HEK293 (cell line): ENCODE measurements around the gene MYL12A.

Source experiments
- CTCF ChIA-PET: fragments of 350-600 bp; formaldehyde crosslinking; extraction: SDS; loops from one replicate; lab custom pipeline; 2021; ENCODE audit warnings: antibody characterized with exemption; lab: Yijun Ruan, JAX
- POLR2A ChIA-PET: fragments of 300-600 bp; formaldehyde crosslinking; extraction: SDS; loops from one replicate; lab custom pipeline; 2020; ENCODE audit warnings: antibody characterized with exemption, inconsistent platforms; lab: Yijun Ruan, JAX
- H3K27ac ChIP-seq: fragments of 200-500 bp; sonication (Bioruptor generic); 2 replicates; pipeline ENCODE4 v1.5.1; 2014; ENCODE audit warnings: low read depth, low read length, control low read depth, inconsistent platforms; ENCODE audit errors: extremely low read depth
- H3K36me3 ChIP-seq, 2 experiments: fragments of 200-500 bp in 1 of 2; sonication (Bioruptor generic) in 1 of 2; 1 replicate in 1 of 2; 2 replicates in 1 of 2; pipeline ENCODE4 v1.5.1; 2014 to 2017; ENCODE audit warnings: inconsistent platforms in 2 of 2, low read length in 2 of 2; ENCODE audit not compliant: control insufficient read depth in 2 of 2, insufficient read depth in 1 of 2
- H3K4me1 ChIP-seq: fragments of 200-500 bp; sonication (Bioruptor generic); 2 replicates; pipeline ENCODE4 v1.5.1; 2014; ENCODE audit warnings: mild to moderate bottlenecking, low read length, inconsistent platforms; ENCODE audit not compliant: control insufficient read depth, insufficient read depth
- H3K4me3 ChIP-seq: 2 replicates; pipeline ENCODE4 v1.5.1; 2011; ENCODE audit warnings: low read depth, mild to moderate bottlenecking, control low read depth, low read length, moderate library complexity
- H3K9me3 ChIP-seq: fragments of 200-500 bp; sonication (Bioruptor generic); 2 replicates; pipeline ENCODE4 v1.5.1; 2014; ENCODE audit warnings: low read depth, low read length, inconsistent platforms; ENCODE audit not compliant: control insufficient read depth, insufficient read depth
- BCL11A ChIP-seq: fragments of 450-650 bp; formaldehyde crosslinking; IDR thresholded peaks from 2 replicates; pipeline ENCODE4 v1.5.1; 2016; ENCODE audit warnings: low read depth, missing biosample characterization, missing genetic modification characterization
- EGR2 ChIP-seq: fragments of 450-650 bp; formaldehyde crosslinking; IDR thresholded peaks from 2 replicates; pipeline ENCODE4 v1.5.1; 2016; ENCODE audit warnings: low read depth, missing biosample characterization, missing genetic modification characterization
- REPIN1 ChIP-seq: fragments of 450-650 bp; formaldehyde crosslinking; IDR thresholded peaks from 2 replicates; pipeline ENCODE4 v1.5.1; 2017; ENCODE audit warnings: missing biosample characterization, missing genetic modification characterization, low read depth
- SP2 ChIP-seq: fragments of 450-650 bp; formaldehyde crosslinking; IDR thresholded peaks from 2 replicates; pipeline ENCODE4 v1.5.1; 2016; ENCODE audit warnings: missing biosample characterization, missing genetic modification characterization
- SP7 ChIP-seq: fragments of 450-650 bp; formaldehyde crosslinking; IDR thresholded peaks from 2 replicates; pipeline ENCODE4 v1.5.1; 2016; ENCODE audit warnings: missing biosample characterization, missing genetic modification characterization
- YY2 ChIP-seq: fragments of 450-650 bp; formaldehyde crosslinking; IDR thresholded peaks from 2 replicates; pipeline ENCODE4 v1.5.1; 2016; ENCODE audit warnings: missing biosample characterization, missing genetic modification characterization
- ZBTB48 ChIP-seq: fragments of 450-650 bp; formaldehyde crosslinking; IDR thresholded peaks from 2 replicates; pipeline ENCODE4 v1.5.1; 2016; ENCODE audit warnings: missing biosample characterization, missing genetic modification characterization
- ZBTB7A ChIP-seq: fragments of 450-650 bp; formaldehyde crosslinking; IDR thresholded peaks from 2 replicates; pipeline ENCODE4 v1.5.1; 2016; ENCODE audit warnings: low read depth, missing biosample characterization, missing genetic modification characterization
- ZEB2 ChIP-seq: fragments of 450-650 bp; formaldehyde crosslinking; IDR thresholded peaks from 2 replicates; pipeline ENCODE4 v1.5.1; 2016; ENCODE audit warnings: missing biosample characterization, missing genetic modification characterization
- ZFHX2 ChIP-seq: fragments of 450-650 bp; formaldehyde crosslinking; conservative IDR thresholded peaks from 2 replicates; pipeline ENCODE4 v1.5.1; 2016; ENCODE audit warnings: missing biosample characterization, missing genetic modification characterization
- ZIC2 ChIP-seq: fragments of 450-650 bp; formaldehyde crosslinking; IDR thresholded peaks from 2 replicates; pipeline ENCODE4 v1.5.1; 2016; ENCODE audit warnings: missing biosample characterization, missing genetic modification characterization
- ZNF121 ChIP-seq: fragments of 450-650 bp; formaldehyde crosslinking; IDR thresholded peaks from 2 replicates; pipeline ENCODE4 v1.5.1; 2016; ENCODE audit warnings: missing biosample characterization, missing genetic modification characterization
- ZNF132 ChIP-seq: fragments of 450-650 bp; formaldehyde crosslinking; IDR thresholded peaks from 2 replicates; pipeline ENCODE4 v1.5.1; 2017; ENCODE audit warnings: missing biosample characterization, missing genetic modification characterization, borderline replicate concordance
- ZNF138 ChIP-seq: fragments of 450-650 bp; formaldehyde crosslinking; IDR thresholded peaks from 2 replicates; pipeline ENCODE4 v1.5.1; 2016; ENCODE audit warnings: missing biosample characterization, missing genetic modification characterization, borderline replicate concordance
- ZNF140 ChIP-seq: fragments of 450-650 bp; formaldehyde crosslinking; IDR thresholded peaks from 2 replicates; pipeline ENCODE4 v1.5.1; 2016; ENCODE audit warnings: missing biosample characterization, missing genetic modification characterization
- ZNF2 ChIP-seq: fragments of 450-650 bp; formaldehyde crosslinking; IDR thresholded peaks from 2 replicates; pipeline ENCODE4 v1.5.1; 2016; ENCODE audit warnings: missing biosample characterization, missing genetic modification characterization
- ZNF48 ChIP-seq: fragments of 450-650 bp; formaldehyde crosslinking; IDR thresholded peaks from 2 replicates; pipeline ENCODE4 v1.5.1; 2016; ENCODE audit warnings: missing biosample characterization, missing genetic modification characterization
- ZNF514 ChIP-seq: fragments of 450-650 bp; formaldehyde crosslinking; IDR thresholded peaks from 2 replicates; pipeline ENCODE4 v1.5.1; 2016; ENCODE audit warnings: missing biosample characterization, missing genetic modification characterization
- ZNF548 ChIP-seq: fragments of 450-650 bp; formaldehyde crosslinking; IDR thresholded peaks from 2 replicates; pipeline ENCODE4 v1.5.1; 2016; ENCODE audit warnings: missing biosample characterization, missing genetic modification characterization
- ZNF555 ChIP-seq: fragments of 450-650 bp; formaldehyde crosslinking; conservative IDR thresholded peaks from 2 replicates; pipeline ENCODE4 v1.5.1; 2017; ENCODE audit warnings: missing biosample characterization, mild to moderate bottlenecking, missing genetic modification characterization, inconsistent platforms
- ZNF558 ChIP-seq: fragments of 450-650 bp; formaldehyde crosslinking; IDR thresholded peaks from 2 replicates; pipeline ENCODE4 v1.5.1; 2016; ENCODE audit warnings: missing biosample characterization, missing genetic modification characterization
- ZNF585B ChIP-seq: fragments of 450-650 bp; formaldehyde crosslinking; IDR thresholded peaks from 2 replicates; pipeline ENCODE4 v1.5.1; 2016; ENCODE audit warnings: missing biosample characterization, missing genetic modification characterization
- ZNF623 ChIP-seq: fragments of 450-650 bp; formaldehyde crosslinking; IDR thresholded peaks from 2 replicates; pipeline ENCODE4 v1.5.1; 2016; ENCODE audit warnings: missing biosample characterization, missing genetic modification characterization
- ZNF654 ChIP-seq: fragments of 450-650 bp; formaldehyde crosslinking; IDR thresholded peaks from 2 replicates; pipeline ENCODE4 v1.5.1; 2016; ENCODE audit warnings: low read depth, missing biosample characterization, missing genetic modification characterization
- ZNF664 ChIP-seq: fragments of 450-650 bp; formaldehyde crosslinking; IDR thresholded peaks from 2 replicates; pipeline ENCODE4 v1.5.1; 2016; ENCODE audit warnings: missing biosample characterization, missing genetic modification characterization
- ZNF677 ChIP-seq: fragments of 450-650 bp; IDR thresholded peaks from 2 replicates; pipeline ENCODE4 v1.5.0; 2018; ENCODE audit warnings: missing biosample characterization, mild to moderate bottlenecking, missing genetic modification characterization, moderate library complexity
- ZNF776 ChIP-seq: fragments of 450-650 bp; formaldehyde crosslinking; IDR thresholded peaks from 2 replicates; pipeline ENCODE4 v1.5.0; 2017; ENCODE audit warnings: missing biosample characterization, missing genetic modification characterization, borderline replicate concordance
- ZNF785 ChIP-seq: fragments of 450-650 bp; formaldehyde crosslinking; IDR thresholded peaks from 2 replicates; pipeline ENCODE4 v1.5.1; 2016; ENCODE audit warnings: missing biosample characterization, missing genetic modification characterization
- ZSCAN16 ChIP-seq: fragments of 450-650 bp; formaldehyde crosslinking; IDR thresholded peaks from 2 replicates; pipeline ENCODE4 v1.5.1; 2016; ENCODE audit warnings: missing biosample characterization, missing genetic modification characterization
- TF ChIP-seq, protein P1 (sequence below): fragments of 450-650 bp; formaldehyde crosslinking; IDR thresholded peaks from 2 replicates; pipeline ENCODE4 v1.5.1; 2016; ENCODE audit warnings: missing biosample characterization, missing genetic modification characterization
- TF ChIP-seq, protein P2 (sequence below): fragments of 450-650 bp; IDR thresholded peaks from 2 replicates; pipeline ENCODE4 v1.5.1; 2018; ENCODE audit warnings: missing biosample characterization, missing genetic modification characterization

Gene MYL12A

DNA sequence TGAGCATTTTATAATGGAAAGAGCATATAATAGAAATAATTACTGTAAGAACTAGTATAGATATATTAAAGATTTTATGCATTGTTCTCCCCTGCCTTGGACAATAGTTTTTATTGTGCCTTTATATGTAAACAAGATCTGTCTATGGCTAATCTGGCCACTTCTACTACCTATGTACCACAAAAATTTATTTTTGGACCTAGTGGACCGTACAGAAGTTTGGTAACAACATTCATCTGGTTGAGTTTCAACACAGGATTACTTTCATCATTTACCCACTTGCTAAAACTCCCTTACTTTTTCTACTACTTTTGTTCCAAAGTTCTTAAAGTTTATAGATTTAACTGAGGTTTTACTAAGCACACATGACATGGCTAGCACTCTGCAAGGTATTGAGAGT lies 14.6 kb upstream of the MYL12A start:
- ChIA-PET CTCF (interaction anchor here (0.6 kb wide), 1 partner anchor 13 kb away, joined by 3 read pairs; no protein-coding TSS in a partner anchor), POLR2A (no interaction called here)
- no peaks in the 10 kb centered on the region for H3K36me3 ChIP-seq
- no peak overlapping the region for H3K27ac ChIP-seq
- H3K9me3 ChIP-seq = no peaks in the 10 kb centered on the region
- TF ChIP-seq ZNF132 (tag by site-specific recombination) = no peak
- no peak for TF ChIP-seq ZNF664 (tag by site-specific recombination)
- no peak for TF ChIP-seq ZNF785
- TF ChIP-seq ZNF776 (tag by site-specific recombination) = no peak
- no peak for TF ChIP-seq YY2 (tag by site-specific recombination)
- TF ChIP-seq ZNF121 (tag by site-specific recombination) = no peak
- no peak for TF ChIP-seq BCL11A (tag by site-specific recombination)
- H3K4me1 ChIP-seq = no peaks in the 10 kb centered on the region
- H3K4me3 ChIP-seq = no peak overlapping the region

DNA sequence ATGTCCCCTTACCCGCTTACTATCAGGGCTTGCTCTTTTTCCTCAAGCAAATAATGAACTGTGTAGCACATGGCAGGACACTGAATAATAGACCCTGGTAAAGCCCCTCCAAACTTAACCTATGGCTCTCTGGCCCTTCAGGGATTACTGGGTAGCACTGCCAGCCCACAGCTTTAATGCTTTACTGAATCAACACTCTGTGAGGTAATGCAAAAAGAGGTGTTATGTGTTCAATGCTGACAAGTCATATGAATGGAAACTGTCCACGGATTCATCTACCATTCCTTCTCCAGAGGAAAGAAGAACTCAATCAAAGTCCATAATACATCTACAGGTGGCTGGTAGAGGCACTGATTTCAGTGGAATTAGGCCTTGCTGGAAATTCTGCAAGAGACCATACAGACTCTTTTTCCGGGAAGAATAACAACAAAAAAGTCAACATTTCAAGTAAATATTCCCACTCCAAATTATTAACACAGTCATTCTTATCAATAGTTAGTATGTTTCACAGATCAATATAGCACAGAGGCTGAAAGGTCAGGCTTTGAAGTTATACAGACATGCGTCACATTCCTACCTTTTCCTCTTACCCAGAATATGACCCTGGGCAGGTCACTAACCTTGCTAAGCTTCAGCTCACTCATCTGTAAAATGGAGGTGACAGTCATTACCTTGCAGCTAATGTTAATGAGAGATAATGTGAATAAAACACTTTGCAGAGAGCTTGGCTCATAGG lies 14.0 kb upstream of the MYL12A start:
- ChIA-PET CTCF (interaction anchor here (0.6 to 1.4 kb wide), 3 partner anchors 13 to 265 kb away, joined by 3 to 6 read pairs (median 5); no protein-coding TSS in a partner anchor), POLR2A (interaction anchor here (0.7 to 1.5 kb wide), 2 partner anchors 14 to 15 kb away, joined by 3 read pairs; partner anchors contain the start of gene MYL12A)
- no peaks in the 10 kb centered on the region for H3K4me1 ChIP-seq
- H3K9me3 ChIP-seq = no peaks in the 10 kb centered on the region
- no peak overlapping the region for H3K27ac ChIP-seq
- no peak overlapping the region for H3K4me3 ChIP-seq
- H3K36me3 ChIP-seq = no peaks in the 10 kb centered on the region
- TF ChIP-seq ZNF558 (tag by site-specific recombination) (no peak), ZNF654 (tag by site-specific recombination) (no peak), ZSCAN16 (no peak), ZBTB7A (tag by site-specific recombination) (no peak), ZNF555 (tag by site-specific recombination) (no peak), ZNF48 (tag by site-specific recombination) (no peak), SP2 (tag by site-specific recombination) (no peak), ZEB2 (no peak), ZNF585B (tag by site-specific recombination) (no peak), SP7 (tag by site-specific recombination) (no peak), ZNF548 (no peak)

DNA sequence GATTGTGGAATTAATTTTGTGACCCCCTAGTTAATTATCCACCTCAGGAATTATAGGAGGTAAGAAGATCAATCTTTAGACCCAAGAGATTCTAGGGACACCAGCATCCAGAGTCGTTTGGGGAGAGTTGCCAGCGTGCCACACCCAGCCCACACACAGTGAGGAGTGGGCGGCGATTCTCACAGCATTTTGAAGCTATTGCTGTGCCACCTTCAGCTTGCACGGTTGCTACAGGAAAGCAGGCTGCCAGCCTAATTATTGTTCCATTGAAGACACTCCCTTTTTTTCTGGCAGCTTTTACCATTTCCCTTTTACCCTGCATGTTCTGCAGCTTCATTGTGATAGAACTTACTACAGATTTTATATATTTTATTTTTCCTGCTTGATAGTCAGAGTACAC lies 13.1 kb upstream of the MYL12A start:
- no peak overlapping the region for H3K4me3 ChIP-seq
- H3K4me1 ChIP-seq = no peaks in the 10 kb centered on the region
- no peaks in the 10 kb centered on the region for H3K36me3 ChIP-seq
- H3K27ac ChIP-seq = no peak overlapping the region
- no peaks in the 10 kb centered on the region for H3K9me3 ChIP-seq
- TF ChIP-seq REPIN1 (tag by site-specific recombination) = no peak
- no peak for TF ChIP-seq ZIC2 (tag by site-specific recombination)
- TF ChIP-seq ZNF140 (tag by site-specific recombination) = no peak
- TF ChIP-seq ZFHX2 (tag by site-specific recombination) = peak; percentile 48; the same call in 1 of the 2 replicates
- TF ChIP-seq ZBTB48 (tag by site-specific recombination) = no peak
- no peak for TF ChIP-seq ZNF138
- TF ChIP-seq EGR2 (tag by site-specific recombination) = 0 out of 2 replicates have a peak, but pooled peaks have one; percentile 38
- TF ChIP-seq, protein P1, sequence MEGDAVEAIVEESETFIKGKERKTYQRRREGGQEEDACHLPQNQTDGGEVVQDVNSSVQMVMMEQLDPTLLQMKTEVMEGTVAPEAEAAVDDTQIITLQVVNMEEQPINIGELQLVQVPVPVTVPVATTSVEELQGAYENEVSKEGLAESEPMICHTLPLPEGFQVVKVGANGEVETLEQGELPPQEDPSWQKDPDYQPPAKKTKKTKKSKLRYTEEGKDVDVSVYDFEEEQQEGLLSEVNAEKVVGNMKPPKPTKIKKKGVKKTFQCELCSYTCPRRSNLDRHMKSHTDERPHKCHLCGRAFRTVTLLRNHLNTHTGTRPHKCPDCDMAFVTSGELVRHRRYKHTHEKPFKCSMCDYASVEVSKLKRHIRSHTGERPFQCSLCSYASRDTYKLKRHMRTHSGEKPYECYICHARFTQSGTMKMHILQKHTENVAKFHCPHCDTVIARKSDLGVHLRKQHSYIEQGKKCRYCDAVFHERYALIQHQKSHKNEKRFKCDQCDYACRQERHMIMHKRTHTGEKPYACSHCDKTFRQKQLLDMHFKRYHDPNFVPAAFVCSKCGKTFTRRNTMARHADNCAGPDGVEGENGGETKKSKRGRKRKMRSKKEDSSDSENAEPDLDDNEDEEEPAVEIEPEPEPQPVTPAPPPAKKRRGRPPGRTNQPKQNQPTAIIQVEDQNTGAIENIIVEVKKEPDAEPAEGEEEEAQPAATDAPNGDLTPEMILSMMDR (tag by site-specific recombination) = no peak
- no peak for TF ChIP-seq ZNF623 (tag by site-specific recombination)
- TF ChIP-seq ZNF677 (tag by site-specific recombination) = no peak
- TF ChIP-seq, protein P2, sequence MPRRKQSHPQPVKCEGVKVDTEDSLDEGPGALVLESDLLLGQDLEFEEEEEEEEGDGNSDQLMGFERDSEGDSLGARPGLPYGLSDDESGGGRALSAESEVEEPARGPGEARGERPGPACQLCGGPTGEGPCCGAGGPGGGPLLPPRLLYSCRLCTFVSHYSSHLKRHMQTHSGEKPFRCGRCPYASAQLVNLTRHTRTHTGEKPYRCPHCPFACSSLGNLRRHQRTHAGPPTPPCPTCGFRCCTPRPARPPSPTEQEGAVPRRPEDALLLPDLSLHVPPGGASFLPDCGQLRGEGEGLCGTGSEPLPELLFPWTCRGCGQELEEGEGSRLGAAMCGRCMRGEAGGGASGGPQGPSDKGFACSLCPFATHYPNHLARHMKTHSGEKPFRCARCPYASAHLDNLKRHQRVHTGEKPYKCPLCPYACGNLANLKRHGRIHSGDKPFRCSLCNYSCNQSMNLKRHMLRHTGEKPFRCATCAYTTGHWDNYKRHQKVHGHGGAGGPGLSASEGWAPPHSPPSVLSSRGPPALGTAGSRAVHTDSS = no peak
- no peak for TF ChIP-seq BCL11A (tag by site-specific recombination)
- TF ChIP-seq ZNF2 (tag by site-specific recombination) = no peak
- no peak for TF ChIP-seq ZNF514
- ChIA-PET POLR2A (interaction anchor here (1.5 kb wide), 1 partner anchor 13 kb away, joined by 3 read pairs; the partner anchor contains the start of gene MYL12A), CTCF (interaction anchor here (0.9 to 1.4 kb wide), 3 partner anchors 11 to 265 kb away, joined by 3 to 6 read pairs (median 5); no protein-coding TSS in a partner anchor)
